Activated T-helper 1 cell treated with anti-CD3 and anti-CD28 coated beads, Interleukin-12 subunit alpha, Interleukin-12 subunit beta, Interleukin-2, Interleukin-4 antibody, amounts not matched to agents 30 ng/mL and 10 ng/mL and 1 ng/mL, durations not matched to agents 14 hours and 24 hours and 36 hours (primary cell): ENCODE data around the gene SLC5A5. TPM values are rescaled to one million over a fixed set of nuclear protein-coding genes. Genes with fewer than 3 reads are reported as not detected.
"Not testable (repeated sequence)": the region's sequence is repeated elsewhere in the genome, so short reads cannot be mapped to it uniquely, and the experiment has no call there.

Experiments
- DNase-seq: peaks from one replicate; pipeline ENCODE4 v3.0.0; 2021; ENCODE audit warnings: low spot score
- H3K27ac Mint-ChIP-seq: one replicate; pipeline ENCODE4 v1.8.0; 2021; ENCODE audit warnings: mild to moderate bottlenecking, mixed read lengths
- H3K27me3 Mint-ChIP-seq: one replicate; pipeline ENCODE4 v1.8.0; 2022; ENCODE audit warnings: mild to moderate bottlenecking, moderate library complexity, mixed read lengths; ENCODE audit not compliant: insufficient read depth
- H3K36me3 Mint-ChIP-seq: one replicate; pipeline ENCODE4 v1.8.0; 2021; ENCODE audit warnings: low read depth, mixed read lengths
- H3K4me1 Mint-ChIP-seq: one replicate; pipeline ENCODE4 v1.8.0; 2021; ENCODE audit warnings: low read depth, mixed read lengths
- H3K4me3 Mint-ChIP-seq: one replicate; pipeline ENCODE4 v1.8.0; 2021; ENCODE audit warnings: mild to moderate bottlenecking, moderate library complexity, mixed read lengths
- H3K9me3 Mint-ChIP-seq: one replicate; pipeline ENCODE4 v1.8.0; 2021; ENCODE audit warnings: mixed read lengths
- intact Hi-C: fragments of 100-400 bp; cut with micrococcal nuclease; formaldehyde crosslinking; loops from one replicate; pipeline ENCODE4 v1.15.1; 2024
- total RNA-seq: library from RNA; stranded (reverse); gene quantifications from 2 replicates; pipeline ENCODE4 v1.2.3, GENCODE V29; 2022

SLC5A5 gene
- total RNA-seq, 1 donor from 2014 or later = 1.1 TPM

DNA sequence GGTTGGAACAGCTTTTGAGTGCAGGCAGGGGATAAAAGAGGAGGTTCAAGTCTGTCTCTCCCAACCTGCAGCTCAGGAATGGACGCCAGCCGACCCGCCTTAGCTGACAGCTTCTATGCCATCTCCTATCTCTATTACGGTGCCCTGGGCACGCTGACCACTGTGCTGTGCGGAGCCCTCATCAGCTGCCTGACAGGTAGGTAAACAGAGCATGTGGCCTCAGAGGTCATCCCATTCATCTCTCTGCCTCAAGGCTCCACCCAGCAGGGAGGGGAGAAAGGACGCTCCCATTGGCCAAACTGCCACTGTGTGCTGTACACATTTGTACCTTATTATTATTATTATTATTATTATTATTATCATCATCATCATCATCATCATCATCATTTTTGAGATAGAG is 16.5 kb downstream of the SLC5A5 start:
- Mint-ChIP-seq H3K27ac (no peak overlapping the region), H3K4me1 (no peaks in the 10 kb centered on the region), H3K27me3 (no peaks in the 10 kb centered on the region), H3K36me3 (no peaks in the 10 kb centered on the region), H3K9me3 (no peaks in the 10 kb centered on the region), H3K4me3 (no peak overlapping the region)
- intact Hi-C loops = no loop called here
- DNase-seq = no peak

DNA sequence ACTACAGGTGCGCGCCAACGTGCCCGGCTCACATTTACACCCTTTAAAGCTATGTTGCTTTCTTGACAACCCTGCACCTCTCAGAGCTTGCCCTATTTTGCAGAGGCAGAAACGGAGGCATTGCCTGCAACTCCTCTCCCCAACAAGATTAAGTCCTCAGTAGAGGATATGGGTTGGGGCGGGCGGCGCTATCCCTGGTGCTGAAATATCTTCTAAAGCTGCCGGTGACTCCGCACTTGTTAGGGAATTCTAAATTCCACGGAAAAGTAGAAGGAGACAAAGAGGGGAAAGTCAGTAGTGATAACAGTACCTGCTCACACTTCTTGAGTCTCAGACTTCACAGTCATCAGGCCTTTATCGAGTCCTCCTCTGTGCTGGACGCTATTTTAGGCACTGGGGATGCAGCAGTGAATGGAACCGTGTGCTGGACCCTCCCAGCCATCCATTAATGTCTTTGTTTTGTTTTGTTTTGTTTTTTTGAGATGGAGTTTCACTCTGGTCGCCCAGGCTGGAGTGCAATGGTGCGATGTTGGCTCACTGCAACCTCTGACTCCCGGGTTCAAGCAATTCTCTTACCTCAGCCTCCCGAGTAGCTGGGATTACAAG is 18.0 kb downstream of the SLC5A5 start:
- DNase-seq = no peak
- Mint-ChIP-seq H3K27ac (no peak overlapping the region), H3K4me3 (no peak overlapping the region), H3K9me3 (no peaks in the 10 kb centered on the region), H3K27me3 (no peaks in the 10 kb centered on the region), H3K4me1 (no peaks in the 10 kb centered on the region), H3K36me3 (no peaks in the 10 kb centered on the region)
- intact Hi-C loops = no loop called here

- H3K4me1 Mint-ChIP-seq = no peaks in the 10 kb centered on the region
Observed at GRCh38 chr19:17893766-17894165, 22.0 kb downstream of the SLC5A5 start.

DNA sequence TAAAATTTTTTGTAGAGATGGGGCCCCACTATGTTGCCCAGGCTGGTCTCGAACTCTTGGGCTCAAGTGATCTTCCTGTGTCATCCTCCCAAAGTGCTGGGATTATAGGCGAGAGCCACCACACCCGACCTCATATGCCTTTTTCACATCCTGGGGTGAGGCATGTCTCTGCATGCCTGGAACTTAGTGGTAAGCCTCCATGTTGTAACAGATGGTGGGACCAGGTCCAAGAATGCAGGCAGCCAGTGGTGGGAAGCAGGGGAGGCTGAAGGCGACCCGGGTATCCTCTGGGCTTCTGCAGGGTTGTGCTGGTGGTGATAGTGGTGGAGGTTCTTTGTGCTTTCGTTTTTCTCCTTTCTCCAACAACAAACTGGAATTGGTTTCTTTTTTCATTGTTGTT is 31.0 kb downstream of the SLC5A5 start:
- no peak overlapping the region for H3K4me3 Mint-ChIP-seq
- peaks cover 13% of the 10 kb centered on the region for H3K27me3 Mint-ChIP-seq
- H3K9me3 Mint-ChIP-seq = no peaks in the 10 kb centered on the region
- DNase-seq = no peak
- intact Hi-C loops = no loop called here
- H3K27ac Mint-ChIP-seq = no peak overlapping the region
- no peaks in the 10 kb centered on the region for H3K36me3 Mint-ChIP-seq
- H3K4me1 Mint-ChIP-seq = no peaks in the 10 kb centered on the region

More at GRCh38 chr19:17893766-17894165, 22.0 kb downstream of the SLC5A5 start:
- H3K9me3 Mint-ChIP-seq = no peaks in the 10 kb centered on the region
- no peak overlapping the region for H3K27ac Mint-ChIP-seq
- no peaks in the 10 kb centered on the region for H3K36me3 Mint-ChIP-seq
- DNase-seq = no peak
- intact Hi-C loops = no loop called here
- no peak overlapping the region for H3K4me3 Mint-ChIP-seq
- no peaks in the 10 kb centered on the region for H3K27me3 Mint-ChIP-seq

GRCh38 chr19:17908244-17908643 is 36.5 kb downstream of the SLC5A5 start:
- intact Hi-C loops = no loop called here
- no peak for DNase-seq
- peaks cover 10% of the 10 kb centered on the region for H3K9me3 Mint-ChIP-seq
- H3K4me1 Mint-ChIP-seq = no peaks in the 10 kb centered on the region
- no peaks in the 10 kb centered on the region for H3K36me3 Mint-ChIP-seq
- H3K27ac Mint-ChIP-seq = no peak overlapping the region
- H3K4me3 Mint-ChIP-seq = no peak overlapping the region
- H3K27me3 Mint-ChIP-seq = no peaks in the 10 kb centered on the region

GRCh38 chr19:17909003-17909732 is 37.4 kb downstream of the SLC5A5 start:
- Mint-ChIP-seq H3K27me3 (no peaks in the 10 kb centered on the region), H3K27ac (no peak overlapping the region), H3K36me3 (no peaks in the 10 kb centered on the region), H3K9me3 (peaks cover 19% of the 10 kb centered on the region), H3K4me1 (no peaks in the 10 kb centered on the region), H3K4me3 (no peak overlapping the region)
- intact Hi-C loops = no loop called here
- no peak for DNase-seq

- no peak for DNase-seq
- no peak overlapping the region for H3K27ac Mint-ChIP-seq
Observed at GRCh38 chr19:17910791-17911360, 39.1 kb downstream of the SLC5A5 start.

DNA sequence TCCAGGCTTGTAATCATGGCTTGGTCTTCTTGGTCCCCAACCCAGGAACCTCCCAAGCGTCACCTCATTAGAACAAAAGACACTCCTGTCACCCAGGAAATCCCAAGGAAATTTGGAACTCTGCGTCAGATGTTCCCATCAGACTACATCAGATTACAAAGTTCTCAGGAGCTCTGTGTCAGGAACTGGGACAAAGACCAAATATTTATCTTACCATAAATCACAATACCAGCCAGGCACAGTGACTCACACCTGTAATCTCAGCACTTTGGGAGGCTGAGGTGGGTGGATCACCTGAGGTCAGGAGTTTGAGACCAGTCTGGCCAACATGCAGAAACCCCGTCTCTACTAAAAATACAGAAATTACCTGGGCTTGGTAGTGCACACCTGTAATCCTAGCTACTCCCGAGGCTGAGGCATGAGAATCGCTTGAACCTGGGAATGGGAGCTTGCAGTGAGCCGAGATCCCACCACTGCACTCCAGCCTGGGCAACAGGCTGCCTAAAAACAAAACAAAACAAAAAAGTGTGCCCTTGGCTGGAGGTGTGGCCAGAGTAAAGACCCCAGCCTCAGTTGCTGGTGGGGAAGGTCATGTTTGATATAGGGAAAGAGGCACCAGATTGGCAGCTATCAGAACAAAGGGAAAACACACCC is 44.3 kb downstream of the SLC5A5 start:
- Mint-ChIP-seq H3K27me3 (peaks cover 3% of the 10 kb centered on the region), H3K4me3 (no peak overlapping the region), H3K27ac (no peak overlapping the region), H3K36me3 (no peaks in the 10 kb centered on the region), H3K4me1 (no peaks in the 10 kb centered on the region), H3K9me3 (peaks cover 10% of the 10 kb centered on the region)
- intact Hi-C loops = no loop called here
- no peak for DNase-seq

More at GRCh38 chr19:17910791-17911360, 39.1 kb downstream of the SLC5A5 start:
- H3K27me3 Mint-ChIP-seq = no peaks in the 10 kb centered on the region
- intact Hi-C loops = no loop called here
- no peak overlapping the region for H3K4me3 Mint-ChIP-seq
- H3K4me1 Mint-ChIP-seq = no peaks in the 10 kb centered on the region
- no peaks in the 10 kb centered on the region for H3K36me3 Mint-ChIP-seq
- peaks cover 19% of the 10 kb centered on the region for H3K9me3 Mint-ChIP-seq

- H3K4me1 Mint-ChIP-seq, H3K9me3 Mint-ChIP-seq, H3K27ac Mint-ChIP-seq, H3K4me3 Mint-ChIP-seq, intact Hi-C loops, DNase-seq, H3K27me3 Mint-ChIP-seq, H3K36me3 Mint-ChIP-seq: not testable (repeated sequence)
Observed at GRCh38 chr19:17918151-17918550, 46.4 kb downstream of the SLC5A5 start.

- H3K36me3 Mint-ChIP-seq, H3K9me3 Mint-ChIP-seq, intact Hi-C loops, H3K4me1 Mint-ChIP-seq, DNase-seq, H3K27me3 Mint-ChIP-seq, H3K4me3 Mint-ChIP-seq, H3K27ac Mint-ChIP-seq: not testable (repeated sequence)
Observed at GRCh38 chr19:17919122-17919521, 47.4 kb downstream of the SLC5A5 start.

DNA sequence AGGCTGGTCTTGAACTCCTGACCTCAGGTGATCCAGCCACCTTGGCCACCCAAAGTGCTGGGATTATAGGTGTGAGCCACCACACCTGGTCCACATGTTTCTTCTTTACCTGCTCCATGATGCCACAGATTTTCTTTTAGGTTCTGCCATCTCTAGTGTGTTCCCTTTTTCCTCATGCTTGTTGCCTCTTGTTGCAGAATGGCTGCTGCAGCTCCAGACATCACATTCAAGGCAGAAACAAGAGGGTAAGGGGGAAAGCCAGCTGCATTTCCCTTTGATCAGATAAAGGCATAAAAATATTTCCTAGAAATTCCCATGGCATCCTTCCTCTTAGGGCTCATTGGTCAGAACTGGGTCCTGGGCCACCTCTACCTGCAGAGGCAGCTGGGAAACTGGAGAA is 48.8 kb downstream of the SLC5A5 start:
- Mint-ChIP-seq H3K9me3 (no peaks in the 10 kb centered on the region), H3K27me3 (peaks cover 3% of the 10 kb centered on the region), H3K4me3 (no peak overlapping the region), H3K36me3 (no peaks in the 10 kb centered on the region), H3K27ac (no peak overlapping the region), H3K4me1 (no peaks in the 10 kb centered on the region)
- intact Hi-C loops = no loop called here
- DNase-seq = no peak

GRCh38 chr19:17922138-17922537 is 50.4 kb downstream of the SLC5A5 start:
- intact Hi-C loops = no loop called here
- H3K27ac Mint-ChIP-seq = no peak overlapping the region
- no peak for DNase-seq
- no peaks in the 10 kb centered on the region for H3K9me3 Mint-ChIP-seq
- no peaks in the 10 kb centered on the region for H3K4me1 Mint-ChIP-seq
- H3K4me3 Mint-ChIP-seq = no peak overlapping the region
- no peaks in the 10 kb centered on the region for H3K36me3 Mint-ChIP-seq
- H3K27me3 Mint-ChIP-seq = no peaks in the 10 kb centered on the region

GRCh38 chr19:17926044-17926443 is 54.3 kb downstream of the SLC5A5 start:
- no peak for DNase-seq
- H3K4me3 Mint-ChIP-seq = no peak overlapping the region
- H3K4me1 Mint-ChIP-seq = no peaks in the 10 kb centered on the region
- H3K27me3 Mint-ChIP-seq = no peaks in the 10 kb centered on the region
- H3K9me3 Mint-ChIP-seq = no peaks in the 10 kb centered on the region
- no peak overlapping the region for H3K27ac Mint-ChIP-seq
- no peaks in the 10 kb centered on the region for H3K36me3 Mint-ChIP-seq
- intact Hi-C loops = no loop called here
